Measurements from ENCODE around the gene PLXNA2.

GRCh38 chr1:208216062-208216461 is 28.1 kb downstream of the PLXNA2 start:
- no peak for TF ChIP-seq CTCF (IDR thresholded peaks at IDR 0.05; ENCODE audit: low read depth, low read length)
- TF ChIP-seq EZH2phosphoT487 (IDR thresholded peaks at IDR 0.05; ENCODE audit: low read depth) = no peak
